HL-60 (cell line): ENCODE data around the gene CISD1.
A peak's percentile ranks its signal among the peaks of the same experiment; 100 is the strongest.

Source experiments
- DNase-seq, 2 experiments: peaks; one replicate each; pipeline ENCODE4 v3.0.0-alpha.2; 2010 to 2020; ENCODE audit warnings: low read depth in 1 of 2, low spot score in 1 of 2
- H3K27ac ChIP-seq: fragments of 250-450 bp; sonication (Bioruptor Pico); replicated peaks from 2 replicates; pipeline ENCODE4 v1.5.1; 2020; ENCODE audit warnings: mild to moderate bottlenecking, moderate library complexity
- H3K27me3 ChIP-seq: fragments of 250-450 bp; sonication (Bioruptor Pico); 2 replicates; pipeline ENCODE4 v1.5.1; 2021; ENCODE audit warnings: mild to moderate bottlenecking, moderate library complexity; ENCODE audit not compliant: insufficient read depth, poor library complexity, severe bottlenecking
- H3K4me3 ChIP-seq: replicated peaks from 2 replicates; pipeline ENCODE4 v1.5.1; 2011; ENCODE audit warnings: mild to moderate bottlenecking, control low read depth, low read length; ENCODE audit not compliant: insufficient read depth
- CTCF ChIP-seq: IDR thresholded peaks from one replicate; pipeline ENCODE4 v1.5.1; 2011; ENCODE audit warnings: low read length, control low read depth, inconsistent platforms; ENCODE audit not compliant: insufficient read depth
- GABPA ChIP-seq: IDR thresholded peaks from 2 replicates; pipeline ENCODE4 v1.6.1; 2012; ENCODE audit warnings: low read depth
- POLR2AphosphoS5 ChIP-seq: IDR thresholded peaks from 2 replicates; pipeline ENCODE4 v1.6.1; 2012; ENCODE audit warnings: low read depth
- REST ChIP-seq: IDR thresholded peaks from 2 replicates; pipeline ENCODE4 v1.6.1; 2012; ENCODE audit warnings: low read depth; ENCODE audit not compliant: insufficient replicate concordance
- SPI1 ChIP-seq: IDR thresholded peaks from 2 replicates; pipeline ENCODE4 v1.6.1; 2012; ENCODE audit warnings: low read depth, mild to moderate bottlenecking, borderline replicate concordance

Gene CISD1

GRCh38 chr10:58275908-58276307, 6.9 kb downstream of the CISD1 start:
- Histone ChIP-seq H3K4me3 (no peak overlapping the region), H3K27ac (no peak overlapping the region), H3K27me3 (no peaks in the 10 kb centered on the region)
- no peak for DNase-seq
- no peak for TF ChIP-seq GABPA
- no peak for TF ChIP-seq CTCF
- TF ChIP-seq SPI1, result no peak
- TF ChIP-seq REST, result no peak
- TF ChIP-seq POLR2AphosphoS5, result no peak

GRCh38 chr10:58278274-58278961, 9.5 kb downstream of the CISD1 start:
- no peak overlapping the region for H3K4me3 ChIP-seq
- DNase-seq, result peak; percentile 41 to 62
- no peak for TF ChIP-seq CTCF
- TF ChIP-seq POLR2AphosphoS5, result 0 out of 2 replicates have a peak, but pooled peaks have one; percentile 17
- no peak for TF ChIP-seq GABPA
- no peaks in the 10 kb centered on the region for H3K27me3 ChIP-seq
- H3K27ac ChIP-seq, result peak overlapping the region; percentile 23; the same call in 1 of the 2 replicates

- no peaks in the 10 kb centered on the region for H3K27me3 ChIP-seq
- H3K27ac ChIP-seq, result peak overlapping the region; percentile 13; the same call in 1 of the 2 replicates
- TF ChIP-seq POLR2AphosphoS5 (no peak), GABPA (no peak), REST (no peak), CTCF (no peak), SPI1 (no peak)
- no peak for DNase-seq
- H3K4me3 ChIP-seq, result no peak overlapping the region
Measured at GRCh38 chr10:58278962-58279307, 10.0 kb downstream of the CISD1 start.

GRCh38 chr10:58280477-58280876, 11.5 kb downstream of the CISD1 start:
- H3K4me3 ChIP-seq, result no peak overlapping the region
- DNase-seq, result no peak
- TF ChIP-seq SPI1 (no peak), CTCF (no peak), POLR2AphosphoS5 (no peak), REST (no peak), GABPA (no peak)
- no peak overlapping the region for H3K27ac ChIP-seq
- H3K27me3 ChIP-seq, result no peaks in the 10 kb centered on the region
